K562 (cell line): ENCODE measurements around the gene STRN3. TPM values are rescaled to one million over a fixed set of nuclear protein-coding genes. Genes with fewer than 3 reads are reported as not detected.
A peak's percentile ranks its signal among the peaks of the same experiment; 100 is the strongest.

Experiments used
- ATAC-seq: fragments of 200-7000 bp; cut with Tn5 transposase; 3 replicates; pipeline ENCODE4 v1.9.1; 2020; ENCODE audit warnings: moderate library complexity
- BruUV-seq: library from RNA; stranded (reverse); fragments of 400-500 nt; replicated peaks from 2 replicates; lab custom pipeline; 2021; lab: Mats Ljungman, UMichigan
- CTCF ChIA-PET: fragments of 300-600 bp; formaldehyde crosslinking; extraction: SDS; loops from one replicate; lab custom pipeline; 2021; ENCODE audit warnings: low intra/inter-chr PET ratio; lab: Yijun Ruan, JAX
- POLR2A ChIA-PET: fragments of 300-600, 350-650 bp; sonication (Branson Sonifier 250); formaldehyde crosslinking; extraction: SDS; loops from one replicate; lab custom pipeline; 2021; ENCODE audit warnings: antibody characterized with exemption, inconsistent platforms; lab: Yijun Ruan, JAX
- DNase-seq, 4 experiments: peaks; one replicate each; pipeline versions ENCODE4 v3.0.0 to v3.0.0-alpha.2; 2011 to 2018; ENCODE audit warnings: low spot score in 3 of 4, mixed read lengths in 3 of 4; ENCODE audit errors: extremely low read depth in 1 of 4
- FAIRE-seq: peaks from 2 replicates; lab custom pipeline; 2011; peaks lifted over from hg19 to GRCh38; lab: Jason Lieb, UNC
- H2AFZ ChIP-seq: 2 replicates; pipeline ENCODE4 v1.6.0; 2011; ENCODE audit warnings: low read depth, low read length, control low read depth, inconsistent platforms
- H3K27ac ChIP-seq: fragments of 200-600 bp; 3 replicates; pipeline ENCODE4 v1.8.0; 2011; ENCODE audit warnings: low read depth, mild to moderate bottlenecking, control low read depth, inconsistent platforms, low read length, moderate library complexity, mixed read lengths; ENCODE audit errors: extremely low read depth
- H3K27me3 ChIP-seq, 2 experiments: fragments of 300-600 bp in 1 of 2; 2 replicates in 1 of 2; 3 replicates in 1 of 2; pipeline versions ENCODE4 v1.6.0 to v1.8.0; 2011; ENCODE audit warnings: inconsistent platforms in 2 of 2, low read length in 2 of 2, mild to moderate bottlenecking in 1 of 2, mixed read lengths in 1 of 2, moderate library complexity in 1 of 2; ENCODE audit not compliant: control insufficient read depth in 2 of 2, insufficient read depth in 2 of 2
- H3K36me3 ChIP-seq: fragments of 300-600 bp; 3 replicates; pipeline ENCODE4 v1.8.0; 2011; ENCODE audit warnings: mild to moderate bottlenecking, low read length, inconsistent platforms; ENCODE audit not compliant: control insufficient read depth, insufficient read depth
- H3K4me1 ChIP-seq, 2 experiments: fragments of 200-600 bp in 1 of 2; replicated peaks in 1 of 2; 2 replicates in 1 of 2; 3 replicates in 1 of 2; pipeline versions ENCODE4 v1.5.1 to v1.8.0; 2011; ENCODE audit warnings: inconsistent platforms in 2 of 2, low read length in 2 of 2, mild to moderate bottlenecking in 1 of 2, mixed read lengths in 1 of 2, moderate library complexity in 1 of 2; ENCODE audit not compliant: control insufficient read depth in 2 of 2, insufficient read depth in 2 of 2
- H3K4me2 ChIP-seq: 2 replicates; pipeline ENCODE4 v1.6.1; 2011; ENCODE audit warnings: low read length, control low read depth, inconsistent platforms, mixed read lengths; ENCODE audit not compliant: insufficient read depth
- H3K4me3 ChIP-seq: fragments of 200-600 bp; sonication (generic), shearing (Covaris generic); 2 replicates; pipeline ENCODE4 v1.5.1; 2016; ENCODE audit warnings: control low read depth, inconsistent platforms
- H3K79me2 ChIP-seq: fragments of 200-600 bp; 3 replicates; pipeline ENCODE4 v1.8.0; 2011; ENCODE audit warnings: low read length, inconsistent platforms; ENCODE audit not compliant: control insufficient read depth, insufficient read depth
- H3K9ac ChIP-seq, 2 experiments: 2 replicates each; pipeline versions ENCODE4 v1.6.0 to v1.6.1; 2011; ENCODE audit warnings: low read depth in 2 of 2, low read length in 2 of 2, control low read depth in 1 of 2, inconsistent platforms in 1 of 2, mild to moderate bottlenecking in 1 of 2, mixed read lengths in 1 of 2; ENCODE audit not compliant: insufficient read depth in 1 of 2
- H3K9me1 ChIP-seq: one replicate; pipeline ENCODE4 v1.6.0; 2011; ENCODE audit warnings: inconsistent platforms, mild to moderate bottlenecking, low read length, moderate library complexity; ENCODE audit not compliant: control insufficient read depth, insufficient read depth
- H3K9me3 ChIP-seq: replicated peaks from 2 replicates; pipeline ENCODE4 v1.5.1; 2011; ENCODE audit warnings: low read depth, low read length, inconsistent platforms; ENCODE audit not compliant: control insufficient read depth, insufficient read depth
- H4K20me1 ChIP-seq: replicated peaks from 2 replicates; pipeline ENCODE4 v1.6.1; 2011; ENCODE audit warnings: low read length, inconsistent platforms, mixed read lengths; ENCODE audit not compliant: control insufficient read depth, insufficient read depth
- ATF3 ChIP-seq, 2 experiments: fragments of 450-650 bp in 1 of 2; sonication (generic) in 1 of 2; formaldehyde crosslinking in 1 of 2; IDR thresholded peaks in 1 of 2; conservative IDR thresholded peaks in 1 of 2; 2 replicates each; pipeline versions ENCODE4 v1.6.1 to v1.8.1; 2016 to 2023; ENCODE audit warnings: mild to moderate bottlenecking in 2 of 2, moderate library complexity in 2 of 2, inconsistent platforms in 1 of 2, missing genetic modification reagents in 1 of 2
- CEBPG ChIP-seq, 3 experiments: fragments of 200-800 bp in 1 of 3; sonication (Bioruptor generic) in 1 of 3; sonication (generic) in 1 of 3; formaldehyde crosslinking in 1 of 3; IDR thresholded peaks in 2 of 3; conservative IDR thresholded peaks in 1 of 3; 2 replicates each; pipeline versions ENCODE4 v1.6.1 to v1.8.0; 2016 to 2022; ENCODE audit warnings: missing compliant biosample characterization in 2 of 3, missing genetic modification characterization in 2 of 3, mild to moderate bottlenecking in 1 of 3, missing genetic modification reagents in 1 of 3
- SMAD3 ChIP-seq: fragments of 450-650 bp; formaldehyde crosslinking; conservative IDR thresholded peaks from 2 replicates; pipeline ENCODE4 v1.4.0; 2020; ENCODE audit warnings: mild to moderate bottlenecking
- WGBS: fragments of 100-300 bp; shearing (Covaris generic); methylation state at CpG from one replicate; pipeline ENCODE4 v1.1.6; 2016; ENCODE audit warnings: low coverage, mixed read lengths; ENCODE audit not compliant: insufficient coverage; ENCODE audit errors: missing lambda C conversion rate; 5-methylcytosine and 5-hydroxymethylcytosine counted together
- in situ Hi-C: fragments of 300-500 bp; cut with MboI; formaldehyde crosslinking; loops from 4 replicates; pipeline ENCODE4 v1.15.0; 2018; ENCODE audit warnings: inconsistent platforms, mixed read lengths
- intact Hi-C: fragments of 100-400 bp; cut with micrococcal nuclease; formaldehyde crosslinking; loops from 2 replicates; pipeline ENCODE4 v1.14.2; 2022
- polyA plus RNA-seq, 8 experiments: library from polyadenylated mRNA; depleted of rRNA in 4 of 8; stranded (reverse) in 5 of 8; unstranded in 3 of 8; fragments of >200 nt; fragmentation: Nextera tagmentation in 2 of 8; fragmentation: Illumina TruSeq in 1 of 8; extraction: Ambion mirVana in 2 of 8; extraction: Trizol in 1 of 8; gene quantifications; 2 replicates each; pipeline versions ENCODE4 v1.2.1 to v1.2.3, GENCODE V29; 2011 to 2014; ENCODE audit warnings: inconsistent platforms in 1 of 8, missing spikeins in 1 of 8
- total RNA-seq, 7 experiments: library from RNA; depleted of rRNA in 6 of 7; stranded (reverse); fragments of >200 nt in 6 of 7; fragmentation: Illumina TruSeq in 2 of 7; extraction: Trizol in 2 of 7; gene quantifications; 2 replicates each; pipeline versions ENCODE4 v1.2.1 to v1.2.3, GENCODE V29; 2011 to 2021; ENCODE audit warnings: low replicate concordance in 1 of 7
- TF ChIP-seq, protein P1 (sequence below): fragments of 450-650 bp; formaldehyde crosslinking; IDR thresholded peaks from 2 replicates; pipeline ENCODE4 v1.4.0; 2022; ENCODE audit warnings: mild to moderate bottlenecking, moderate library complexity

The STRN3 gene
- total and polyA plus RNA-seq, 9 of the 15 experiments (the other 6 are each of a cell fraction or from before 2014, with no cell fraction given), result 5.9 to 29.1 (median 16.0) TPM

GRCh38 chr14:30921305-30921704 lies 104.9 kb downstream of the STRN3 start:
- no peak for FAIRE-seq
- CTCF ChIA-PET, result interaction anchor here (0.6 kb wide), 1 partner anchor 530 kb away, joined by 5 read pairs; no protein-coding TSS in a partner anchor

More at GRCh38 chr14:30921305-30921704, 104.9 kb downstream of the STRN3 start:
- Histone ChIP-seq H2AFZ (no peak overlapping the region), H4K20me1 (no peaks in the 10 kb centered on the region), H3K9ac (no peak overlapping the region), H3K9me1 (no peaks in the 10 kb centered on the region), H3K27me3 (no peaks in the 10 kb centered on the region), H3K36me3 (peaks cover 32% of the 10 kb centered on the region; the same call in 1 of the 3 replicates), H3K4me3 (no peak overlapping the region), H3K9me3 (no peaks in the 10 kb centered on the region), H3K4me2 (no peak overlapping the region), H3K4me1 (no peaks in the 10 kb centered on the region), H3K79me2 (peaks cover 15% of the 10 kb centered on the region; the same call in 2 of the 3 replicates), H3K27ac (no peak overlapping the region)
- WGBS, result 48% methylated on average over 1 of the region's 1 CpG
- POLR2A ChIA-PET, result no interaction called here
- no TSS peak for BruUV-seq
- intact Hi-C loops, result no loop called here
- no peak for TF ChIP-seq SMAD3 (CRISPR knock-in tag)
- TF ChIP-seq ATF3 (IDR thresholded peaks at IDR 0.05), result peak; percentile 70
- TF ChIP-seq ATF3 (CRISPR knock-in tag; conservative IDR thresholded peaks at IDR 0.05), result no peak
- TF ChIP-seq CEBPG (CRISPR knock-in tag; IDR thresholded peaks at IDR 0.05), result no peak
- peak; percentile 74 to 80 for TF ChIP-seq CEBPG (tag; conservative IDR thresholded peaks at IDR 0.05 in 1 of 2, IDR thresholded peaks at IDR 0.05 in 1 of 2)
- TF ChIP-seq, protein P1, sequence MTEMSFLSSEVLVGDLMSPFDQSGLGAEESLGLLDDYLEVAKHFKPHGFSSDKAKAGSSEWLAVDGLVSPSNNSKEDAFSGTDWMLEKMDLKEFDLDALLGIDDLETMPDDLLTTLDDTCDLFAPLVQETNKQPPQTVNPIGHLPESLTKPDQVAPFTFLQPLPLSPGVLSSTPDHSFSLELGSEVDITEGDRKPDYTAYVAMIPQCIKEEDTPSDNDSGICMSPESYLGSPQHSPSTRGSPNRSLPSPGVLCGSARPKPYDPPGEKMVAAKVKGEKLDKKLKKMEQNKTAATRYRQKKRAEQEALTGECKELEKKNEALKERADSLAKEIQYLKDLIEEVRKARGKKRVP, result 0 out of 2 replicates have a peak, but pooled peaks have one; percentile 37
- DNase-seq, result no peak
- peak; percentile 74 for ATAC-seq
- in situ Hi-C loops, result no loop called here
